Transverse colon (tissue), 4 donors: ENCODE measurements around the gene PLB1. TPM values are rescaled to one million over a fixed set of nuclear protein-coding genes. Genes with fewer than 3 reads are reported as not detected.

ENCODE experiments used
- DNase-seq: peaks from one replicate; pipeline ENCODE4 v3.0.0-alpha.2; 2019
- H3K27ac ChIP-seq, 4 donors: fragments of 200-600 bp; sonication (generic); 2 replicates each; pipeline ENCODE4 v1.5.1; 2016 to 2018; ENCODE audit warnings: inconsistent platforms in 4 of 4
- H3K27me3 ChIP-seq: fragments of 200-600 bp; sonication (generic); 2 replicates; pipeline ENCODE4 v1.5.1; 2017; ENCODE audit warnings: inconsistent platforms
- H3K36me3 ChIP-seq, 4 donors: fragments of 200-600 bp; sonication (generic); 2 replicates each; pipeline ENCODE4 v1.5.1; 2017 to 2019; ENCODE audit warnings: inconsistent platforms in 4 of 4
- H3K4me1 ChIP-seq, 4 donors: fragments of 200-600 bp; sonication (generic); 2 replicates each; pipeline ENCODE4 v1.5.1; 2017 to 2020; ENCODE audit warnings: inconsistent platforms in 4 of 4
- H3K4me3 ChIP-seq, 4 donors: fragments of 200-600 bp; sonication (generic); 1 replicate in 1 of 4; 2 replicates in 3 of 4; pipeline versions ENCODE4 v1.5.1 to v1.6.1; 2017 to 2019; ENCODE audit warnings: inconsistent platforms in 4 of 4
- H3K9me3 ChIP-seq, 2 donors: fragments of 200-600 bp; sonication (generic); 2 replicates each; pipeline ENCODE4 v1.5.1; 2017 to 2019; ENCODE audit warnings: inconsistent platforms in 2 of 2
- EP300 ChIP-seq: sonication (generic); formaldehyde crosslinking; IDR thresholded peaks from one replicate; pipeline ENCODE4 v1.6.1; 2017; ENCODE audit warnings: antibody characterized with exemption, low read depth
- POLR2A ChIP-seq: fragments of 450-650 bp; IDR thresholded peaks from one replicate; pipeline ENCODE4 v1.6.1; 2016; ENCODE audit warnings: antibody characterized with exemption, mild to moderate bottlenecking, moderate library complexity
- POLR2AphosphoS5 ChIP-seq, 3 donors: sonication (generic); formaldehyde crosslinking; IDR thresholded peaks; one replicate each; pipeline ENCODE4 v1.6.1; 2016; ENCODE audit warnings: antibody characterized with exemption in 3 of 3
- WGBS, 2 donors: methylation state at CpG; one replicate each; pipeline ENCODE4 v1.1.5; 2018; ENCODE audit warnings: low coverage in 1 of 2; 5-methylcytosine and 5-hydroxymethylcytosine counted together
- in situ Hi-C, 4 donors: fragments of 200-750 bp; cut with MboI; loops; one replicate each; pipeline versions ENCODE4 v1.15.0 to v1.15.1; 2017; ENCODE audit warnings: low sequenced_read_pairs in 3 of 4, low pct_ligation_motif_present in 1 of 4, low pct_unique_long_range_greater_than_20kb in 1 of 4
- intact Hi-C: fragments of 100-400 bp; cut with DNase I; formaldehyde crosslinking; loops from one replicate; pipeline ENCODE4 v1.15.1; 2023; ENCODE audit warnings: low total_unique reads
- total RNA-seq, 4 donors: library from RNA; depleted of rRNA; stranded (reverse); fragments of >200 nt; gene quantifications; one replicate each; pipeline ENCODE4 v1.1.0, GENCODE V29; 2016
- TF ChIP-seq, protein P1 (sequence below), 5 experiments: fragments of 200-600 bp in 3 of 5; fragments of 450-650 bp in 2 of 5; sonication (generic) in 3 of 5; IDR thresholded peaks; 1 replicate in 2 of 5; 2 replicates in 3 of 5; pipeline ENCODE4 v1.5.1; 2016 to 2017; ENCODE audit warnings: antibody characterized with exemption in 5 of 5, inconsistent platforms in 3 of 5, mild to moderate bottlenecking in 2 of 5, moderate library complexity in 1 of 5

The PLB1 gene
- total RNA-seq, 4 donors from 2014 or later: 0.20 to 4.2 (median 1.8) TPM

DNA sequence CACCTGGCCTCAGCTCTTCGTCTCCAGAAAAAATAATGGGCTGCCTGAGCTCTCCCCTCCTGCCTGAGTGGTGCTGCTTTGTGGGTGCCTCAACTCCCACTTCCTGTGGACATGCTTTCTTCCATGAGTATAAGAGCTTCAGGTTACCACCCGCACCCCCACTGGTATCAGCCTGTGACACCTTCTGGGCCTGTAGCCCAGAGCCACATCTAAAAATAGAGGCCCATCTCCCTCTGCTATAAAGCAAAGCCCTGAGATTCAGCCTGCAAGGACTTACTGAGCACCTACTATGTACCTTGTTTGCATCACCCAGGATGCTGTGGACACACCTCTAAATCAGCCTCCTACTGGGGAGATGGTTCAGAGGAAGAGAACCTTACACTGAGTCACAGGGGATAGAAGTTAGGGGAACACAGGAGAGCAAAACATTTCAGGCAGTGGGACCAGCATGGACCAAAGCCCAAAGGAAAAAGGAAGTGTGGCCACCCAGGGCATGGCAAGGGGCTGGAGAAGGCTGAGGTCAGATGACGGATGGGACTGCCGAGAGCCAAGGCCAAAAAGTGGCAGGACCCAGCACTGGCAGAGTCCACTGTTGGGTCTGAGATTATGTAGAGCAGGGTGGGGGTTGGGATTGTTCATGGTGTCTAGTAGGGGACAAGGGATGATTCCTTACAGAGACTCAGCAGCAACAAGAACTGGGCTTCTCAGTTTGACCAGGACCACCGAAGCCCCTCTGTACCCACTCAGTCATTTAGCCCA, 132.0 kb downstream of the PLB1 start:
- no peaks in the 10 kb centered on the region for H3K9me3 ChIP-seq
- H3K4me1 ChIP-seq: peaks cover 23 to 51% (median 47%) of the 10 kb centered on the region in 4 donors
- peak overlapping the region; percentile 85 to 91 (median 88) for H3K27ac ChIP-seq
- no peak for DNase-seq
- 80 to 85% methylated on average over 2 to 5 of the region's 5 CpGs for WGBS, 2 donors
- no peaks in the 10 kb centered on the region for H3K27me3 ChIP-seq
- no peak overlapping the region for H3K4me3 ChIP-seq
- no peaks in the 10 kb centered on the region for H3K36me3 ChIP-seq
- in situ Hi-C loops: loop anchor here in 1 of 4 donors (10.0 kb wide), 1 partner anchor 127 kb away; the partner anchor contains the start of gene PPP1CB
- intact Hi-C loops: no loop called here
- TF ChIP-seq POLR2AphosphoS5 (IDR thresholded peaks at IDR 0.05) (no peak), POLR2A (no peak), EP300 (no peak)
- TF ChIP-seq, protein P1, sequence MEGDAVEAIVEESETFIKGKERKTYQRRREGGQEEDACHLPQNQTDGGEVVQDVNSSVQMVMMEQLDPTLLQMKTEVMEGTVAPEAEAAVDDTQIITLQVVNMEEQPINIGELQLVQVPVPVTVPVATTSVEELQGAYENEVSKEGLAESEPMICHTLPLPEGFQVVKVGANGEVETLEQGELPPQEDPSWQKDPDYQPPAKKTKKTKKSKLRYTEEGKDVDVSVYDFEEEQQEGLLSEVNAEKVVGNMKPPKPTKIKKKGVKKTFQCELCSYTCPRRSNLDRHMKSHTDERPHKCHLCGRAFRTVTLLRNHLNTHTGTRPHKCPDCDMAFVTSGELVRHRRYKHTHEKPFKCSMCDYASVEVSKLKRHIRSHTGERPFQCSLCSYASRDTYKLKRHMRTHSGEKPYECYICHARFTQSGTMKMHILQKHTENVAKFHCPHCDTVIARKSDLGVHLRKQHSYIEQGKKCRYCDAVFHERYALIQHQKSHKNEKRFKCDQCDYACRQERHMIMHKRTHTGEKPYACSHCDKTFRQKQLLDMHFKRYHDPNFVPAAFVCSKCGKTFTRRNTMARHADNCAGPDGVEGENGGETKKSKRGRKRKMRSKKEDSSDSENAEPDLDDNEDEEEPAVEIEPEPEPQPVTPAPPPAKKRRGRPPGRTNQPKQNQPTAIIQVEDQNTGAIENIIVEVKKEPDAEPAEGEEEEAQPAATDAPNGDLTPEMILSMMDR (IDR thresholded peaks at IDR 0.05): no peak

GRCh38 chr2:28628506-28628905, 132.6 kb downstream of the PLB1 start:
- Histone ChIP-seq H3K27me3 (no peaks in the 10 kb centered on the region), H3K36me3 (no peaks in the 10 kb centered on the region), H3K4me3 (no peak overlapping the region), H3K9me3 (no peaks in the 10 kb centered on the region), H3K27ac (peak overlapping the region; percentile 85 to 91 (median 88)), H3K4me1 (peaks cover 23 to 47% (median 43%) of the 10 kb centered on the region in 4 donors)
- DNase-seq: no peak
- intact Hi-C loops: no loop called here
- in situ Hi-C loops: loop anchor here in 1 of 4 donors (10.0 kb wide), 1 partner anchor 126 kb away; the partner anchor contains the start of gene PPP1CB
- TF ChIP-seq, protein P1 (IDR thresholded peaks at IDR 0.05): no peak
- TF ChIP-seq EP300 (no peak), POLR2AphosphoS5 (IDR thresholded peaks at IDR 0.05) (no peak), POLR2A (no peak)
- 40 to 99% methylated on average over 1 to 8 of the region's 8 CpGs for WGBS, 2 donors

GRCh38 chr2:28628987-28629386, 133.1 kb downstream of the PLB1 start:
- peak overlapping the region in 2 of 4 donors; percentile 86 to 91 for H3K27ac ChIP-seq
- no peaks in the 10 kb centered on the region for H3K9me3 ChIP-seq
- no peaks in the 10 kb centered on the region for H3K36me3 ChIP-seq
- H3K27me3 ChIP-seq: no peaks in the 10 kb centered on the region
- WGBS, 2 donors: 84 to 100% methylated on average over 1 to 5 of the region's 5 CpGs
- no peak overlapping the region for H3K4me3 ChIP-seq
- in situ Hi-C loops: loop anchor here in 1 of 4 donors (10.0 kb wide), 1 partner anchor 126 kb away; the partner anchor contains the start of gene PPP1CB
- peaks cover 23 to 47% (median 38%) of the 10 kb centered on the region in 4 donors for H3K4me1 ChIP-seq
- intact Hi-C loops: no loop called here
- DNase-seq: no peak
- no peak for TF ChIP-seq POLR2AphosphoS5 (IDR thresholded peaks at IDR 0.05)
- TF ChIP-seq EP300: no peak
- TF ChIP-seq POLR2A: no peak
- TF ChIP-seq, protein P1 (IDR thresholded peaks at IDR 0.05): no peak

GRCh38 chr2:28629910-28630309, 134.1 kb downstream of the PLB1 start:
- H3K36me3 ChIP-seq: no peaks in the 10 kb centered on the region
- no peaks in the 10 kb centered on the region for H3K9me3 ChIP-seq
- intact Hi-C loops: no loop called here
- peaks cover 21 to 47% (median 35%) of the 10 kb centered on the region in 4 donors for H3K4me1 ChIP-seq
- in situ Hi-C loops: loop anchor here in 1 of 4 donors (10.0 kb wide), 1 partner anchor 125 kb away; the partner anchor contains the start of gene PPP1CB
- DNase-seq: no peak
- 92% methylated on average over 7 of the region's 7 CpGs; no CpG with 5 or more reads in 1 of the 2 donors for WGBS, 2 donors
- no peak overlapping the region for H3K4me3 ChIP-seq
- H3K27ac ChIP-seq: no peak overlapping the region
- no peak for TF ChIP-seq EP300
- no peak for TF ChIP-seq POLR2AphosphoS5 (IDR thresholded peaks at IDR 0.05)
- TF ChIP-seq POLR2A: no peak
- TF ChIP-seq, protein P1 (IDR thresholded peaks at IDR 0.05): no peak
- H3K27me3 ChIP-seq: no peaks in the 10 kb centered on the region
